Suprapubic skin (tissue), 4 donors: ENCODE data around the gene EPOP. TPM values are rescaled to one million over a fixed set of nuclear protein-coding genes. Genes with fewer than 3 reads are reported as not detected.
"Not testable (repeated sequence)": the region's sequence is repeated elsewhere in the genome, so short reads cannot be mapped to it uniquely, and the experiment has no call there.

ENCODE experiments used
- DNase-seq, 2 donors: peaks; one replicate each; pipeline ENCODE4 v3.0.0-alpha.2; 2019; ENCODE audit warnings: low spot score in 2 of 2
- H3K27ac ChIP-seq: fragments of 200-600 bp; sonication (generic); one replicate; pipeline ENCODE4 v1.5.1; 2019
- H3K27me3 ChIP-seq: fragments of 200-600 bp; sonication (generic); one replicate; pipeline ENCODE4 v1.5.1; 2019
- H3K36me3 ChIP-seq: fragments of 200-600 bp; sonication (generic); one replicate; pipeline ENCODE4 v1.5.1; 2019
- H3K4me1 ChIP-seq: fragments of 200-600 bp; sonication (generic); one replicate; pipeline ENCODE4 v1.5.1; 2019
- H3K4me3 ChIP-seq: fragments of 200-600 bp; sonication (generic); one replicate; pipeline ENCODE4 v1.5.1; 2019; ENCODE audit warnings: mild to moderate bottlenecking
- H3K9me3 ChIP-seq: fragments of 200-600 bp; sonication (generic); one replicate; pipeline ENCODE4 v1.5.1; 2019
- CTCF ChIP-seq, 2 donors: fragments of 200-600 bp in 1 of 2; fragments of 450-650 bp in 1 of 2; sonication (generic) in 1 of 2; IDR thresholded peaks; one replicate each; pipeline ENCODE4 v1.5.1; 2016 to 2019; ENCODE audit warnings: antibody characterized with exemption in 2 of 2, mild to moderate bottlenecking in 1 of 2, moderate library complexity in 1 of 2
- EP300 ChIP-seq: sonication (generic); formaldehyde crosslinking; IDR thresholded peaks from one replicate; pipeline ENCODE4 v1.6.1; 2017; ENCODE audit warnings: antibody characterized with exemption
- POLR2A ChIP-seq, 2 donors: fragments of 450-650 bp; IDR thresholded peaks; one replicate each; pipeline ENCODE4 v1.6.1; 2017; ENCODE audit warnings: antibody characterized with exemption in 2 of 2, mild to moderate bottlenecking in 2 of 2, moderate library complexity in 2 of 2
- POLR2AphosphoS5 ChIP-seq, 3 donors: sonication (generic); formaldehyde crosslinking; IDR thresholded peaks; one replicate each; pipeline ENCODE4 v1.6.1; 2017; ENCODE audit warnings: antibody characterized with exemption in 3 of 3
- WGBS: methylation state at CpG from one replicate; pipeline ENCODE4 v1.1.5; 2018; 5-methylcytosine and 5-hydroxymethylcytosine counted together
- total RNA-seq, 4 donors: library from RNA; depleted of rRNA; stranded (reverse); fragments of >200 nt; gene quantifications; one replicate each; pipeline ENCODE4 v1.1.0, GENCODE V29; 2016

EPOP gene
- total RNA-seq, 4 donors from 2014 or later = 0.80 to 6.1 (median 3.2) TPM

GRCh38 chr17:38636054-38636453 lies 38.7 kb downstream of the EPOP start:
- Histone ChIP-seq H3K4me3 (no peak overlapping the region), H3K27me3 (peaks cover 2% of the 10 kb centered on the region), H3K4me1 (no peaks in the 10 kb centered on the region), H3K27ac (no peak overlapping the region), H3K9me3 (no peaks in the 10 kb centered on the region), H3K36me3 (no peaks in the 10 kb centered on the region)
- WGBS = 70% methylated on average over 9 of the region's 9 CpGs
- DNase-seq = peak in 1 of 2 donors; percentile 44
- TF ChIP-seq CTCF (IDR thresholded peaks at IDR 0.05) (no peak), POLR2A (IDR thresholded peaks at IDR 0.05) (no peak)

DNA sequence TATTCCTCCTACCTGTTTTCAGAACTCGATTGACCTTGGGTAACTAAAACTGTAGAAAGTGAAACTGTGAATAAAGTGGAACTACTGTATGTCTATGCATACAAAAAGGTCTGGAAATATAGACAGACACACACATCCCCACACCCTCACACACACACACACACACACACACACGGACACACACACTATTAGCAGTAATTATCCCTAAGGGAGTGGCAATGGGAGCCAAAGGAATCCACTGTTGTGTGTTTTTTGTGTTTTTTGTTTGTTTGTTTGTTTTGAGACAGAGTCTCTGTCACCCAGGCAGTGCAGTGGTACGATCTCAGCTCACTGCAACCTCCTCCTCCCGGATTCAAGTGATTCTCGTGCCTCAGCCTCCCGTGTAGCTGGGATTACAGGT lies 42.4 kb downstream of the EPOP start:
- no peak for TF ChIP-seq POLR2A (IDR thresholded peaks at IDR 0.05)
- no peak for TF ChIP-seq CTCF (IDR thresholded peaks at IDR 0.05)
- TF ChIP-seq EP300 = no peak
- no peak for TF ChIP-seq POLR2AphosphoS5 (IDR thresholded peaks at IDR 0.05)
- no peak overlapping the region for H3K27ac ChIP-seq
- WGBS = 60% methylated on average over 6 of the region's 6 CpGs

GRCh38 chr17:38628441-38628840 lies 46.3 kb downstream of the EPOP start:
- peak in 1 of 2 donors; percentile 21 for DNase-seq
- WGBS = 64% methylated on average over 3 of the region's 3 CpGs
- H3K4me1 ChIP-seq = no peaks in the 10 kb centered on the region
- H3K27me3 ChIP-seq = peaks cover 3% of the 10 kb centered on the region
- no peak for TF ChIP-seq POLR2AphosphoS5 (IDR thresholded peaks at IDR 0.05)
- TF ChIP-seq EP300 = no peak
- TF ChIP-seq CTCF (IDR thresholded peaks at IDR 0.05) = no peak
- no peak for TF ChIP-seq POLR2A (IDR thresholded peaks at IDR 0.05)
- no peak overlapping the region for H3K27ac ChIP-seq
- H3K9me3 ChIP-seq = no peaks in the 10 kb centered on the region
- no peak overlapping the region for H3K4me3 ChIP-seq
- H3K36me3 ChIP-seq = no peaks in the 10 kb centered on the region

More for the DNA sequence above, 42.4 kb downstream of the EPOP start:
- Histone ChIP-seq H3K4me3 (no peak overlapping the region), H3K36me3 (no peaks in the 10 kb centered on the region), H3K4me1 (no peaks in the 10 kb centered on the region), H3K27me3 (no peaks in the 10 kb centered on the region), H3K9me3 (no peaks in the 10 kb centered on the region)
- no peak for DNase-seq

DNA sequence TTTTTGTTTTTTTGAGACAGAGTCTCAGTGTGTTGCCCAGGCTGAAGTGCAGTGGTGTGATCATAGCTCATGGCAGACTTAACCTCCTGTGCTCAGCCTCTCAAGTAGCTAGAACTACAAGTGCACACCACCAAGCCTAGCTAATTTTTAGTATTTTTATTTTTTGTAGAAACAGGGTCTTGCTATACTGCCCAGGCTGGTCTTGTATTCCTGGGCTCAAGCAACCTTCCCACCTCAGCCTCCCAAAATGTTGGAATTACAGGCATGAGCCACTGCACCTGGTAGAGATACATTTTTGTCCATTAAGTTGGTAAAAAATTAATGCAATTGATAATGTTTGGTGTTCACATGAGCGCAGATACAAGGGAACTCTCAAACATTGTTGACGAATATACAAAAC lies 46.8 kb downstream of the EPOP start:
- 93% methylated on average over 2 of the region's 2 CpGs for WGBS
- peak in 1 of 2 donors; percentile 23 for DNase-seq
- H3K4me1 ChIP-seq = no peaks in the 10 kb centered on the region
- H3K27ac ChIP-seq = no peak overlapping the region
- H3K4me3 ChIP-seq = no peak overlapping the region
- H3K27me3 ChIP-seq = peaks cover 3% of the 10 kb centered on the region
- TF ChIP-seq EP300 (no peak), CTCF (IDR thresholded peaks at IDR 0.05) (no peak), POLR2A (IDR thresholded peaks at IDR 0.05) (no peak), POLR2AphosphoS5 (IDR thresholded peaks at IDR 0.05) (no peak)
- no peaks in the 10 kb centered on the region for H3K36me3 ChIP-seq
- no peaks in the 10 kb centered on the region for H3K9me3 ChIP-seq

DNA sequence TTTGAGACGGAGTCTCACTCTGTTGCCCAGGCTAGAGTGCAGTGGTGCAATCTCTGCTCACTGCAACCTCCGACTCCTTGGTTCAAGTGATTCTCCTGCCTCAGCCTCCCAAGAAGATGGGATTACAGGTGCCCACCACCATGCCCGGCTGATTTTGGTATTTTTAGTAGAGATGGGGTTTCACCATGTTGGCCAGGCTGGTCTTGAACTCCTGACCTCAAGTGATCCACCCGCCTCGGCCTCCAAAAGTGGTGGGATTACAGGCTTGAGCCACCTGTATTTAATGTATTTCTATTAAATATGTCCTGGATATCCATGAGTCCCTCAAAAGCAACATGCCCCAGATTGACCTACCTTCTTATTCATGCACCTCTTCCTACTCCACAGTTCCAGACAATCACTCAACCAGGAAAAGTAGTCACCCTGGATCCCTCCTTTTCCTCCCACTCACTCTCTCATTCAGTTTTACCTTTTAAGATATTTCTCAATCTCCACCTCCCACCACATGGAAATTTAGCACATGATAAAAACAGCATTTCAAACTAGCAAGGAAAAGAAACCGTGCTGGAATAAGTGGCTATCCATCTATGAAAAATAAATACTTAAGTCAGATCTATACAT lies 48.0 kb downstream of the EPOP start:
- not testable (repeated sequence) for H3K27ac ChIP-seq, H3K4me3 ChIP-seq, H3K27me3 ChIP-seq, H3K36me3 ChIP-seq, H3K9me3 ChIP-seq, H3K4me1 ChIP-seq
- peak in 1 of 2 donors; percentile 24 for DNase-seq
- WGBS = 90% methylated on average over 6 of the region's 6 CpGs

- Histone ChIP-seq H3K27ac (no peak overlapping the region), H3K4me3 (no peak overlapping the region), H3K27me3 (peaks cover 13% of the 10 kb centered on the region), H3K36me3 (no peaks in the 10 kb centered on the region), H3K9me3 (no peaks in the 10 kb centered on the region), H3K4me1 (no peaks in the 10 kb centered on the region)
- TF ChIP-seq CTCF (IDR thresholded peaks at IDR 0.05) (no peak), POLR2AphosphoS5 (IDR thresholded peaks at IDR 0.05) (no peak), EP300 (no peak), POLR2A (IDR thresholded peaks at IDR 0.05) (no peak)
- no peak for DNase-seq
Observed at GRCh38 chr17:38625482-38625881, 49.3 kb downstream of the EPOP start.

GRCh38 chr17:38624782-38625355 lies 49.9 kb downstream of the EPOP start:
- not testable (repeated sequence) for H3K9me3 ChIP-seq, H3K27ac ChIP-seq, H3K4me3 ChIP-seq, H3K36me3 ChIP-seq, H3K4me1 ChIP-seq
- WGBS = 82% methylated on average over 14 of the region's 14 CpGs
- H3K27me3 ChIP-seq = peaks cover 14% of the 10 kb centered on the region
- peak in 1 of 2 donors; percentile 11 for DNase-seq
